Duodenal mucosa (tissue), 2 donors: ENCODE measurements around the gene NFKB1.

Experiments used
- H3K27ac ChIP-seq: one replicate; pipeline ENCODE4 v1.7.0; 2013; ENCODE audit warnings: low read depth, low read length
- H3K27me3 ChIP-seq, 2 donors: one replicate each; pipeline ENCODE4 v1.7.0; 2013; ENCODE audit warnings: low read length in 2 of 2, control low read depth in 1 of 2; ENCODE audit not compliant: insufficient read depth in 2 of 2, control insufficient read depth in 1 of 2
- H3K36me3 ChIP-seq, 2 donors: one replicate each; pipeline ENCODE4 v1.7.0; 2013; ENCODE audit warnings: low read length in 2 of 2, control low read depth in 1 of 2; ENCODE audit not compliant: insufficient read depth in 2 of 2, control insufficient read depth in 1 of 2
- H3K4me1 ChIP-seq, 2 donors: one replicate each; pipeline ENCODE4 v1.7.0; 2013; ENCODE audit warnings: low read length in 2 of 2, control low read depth in 1 of 2; ENCODE audit not compliant: insufficient read depth in 2 of 2, control insufficient read depth in 1 of 2
- H3K4me3 ChIP-seq, 2 donors: one replicate each; pipeline ENCODE4 v1.7.0; 2013; ENCODE audit warnings: low read length in 2 of 2, low read depth in 1 of 2
- H3K9ac ChIP-seq, 2 donors: one replicate each; pipeline ENCODE4 v1.7.0; 2013; ENCODE audit warnings: low read length in 2 of 2, low read depth in 1 of 2
- H3K9me3 ChIP-seq, 2 donors: one replicate each; pipeline ENCODE4 v1.7.0; 2013; ENCODE audit warnings: low read length in 2 of 2, control low read depth in 1 of 2; ENCODE audit not compliant: control insufficient read depth in 1 of 2

The NFKB1 gene

GRCh38 chr4:102586644-102587021 is 85.5 kb downstream of the NFKB1 start:
- Histone ChIP-seq H3K9me3 (peaks cover 0 to 3% of the 10 kb centered on the region in 2 donors), H3K36me3 (peaks cover 10 to 56% of the 10 kb centered on the region in 2 donors), H3K9ac (no peak overlapping the region), H3K4me3 (no peak overlapping the region), H3K27me3 (no peaks in the 10 kb centered on the region), H3K4me1 (no peaks in the 10 kb centered on the region), H3K27ac (no peak overlapping the region)

DNA sequence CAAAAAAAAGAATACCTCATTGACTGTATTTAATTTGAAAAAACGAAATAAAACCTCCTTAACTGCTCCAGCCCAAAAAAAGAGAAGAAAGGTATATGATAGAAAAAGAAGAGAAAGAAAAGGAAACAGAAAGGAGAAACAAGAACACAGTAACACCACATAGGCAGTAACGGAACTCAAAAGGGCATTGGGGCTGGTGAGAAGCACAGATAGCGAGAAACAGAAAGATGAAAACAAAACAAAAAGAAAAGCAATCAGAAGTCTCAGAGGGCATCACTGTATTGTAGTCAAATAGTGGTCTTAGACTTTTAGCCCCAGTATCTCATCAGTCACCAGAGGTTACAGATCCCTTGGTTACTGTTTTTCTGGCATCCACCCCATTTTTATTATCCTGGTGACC is 88.6 kb downstream of the NFKB1 start:
- no peak overlapping the region for H3K9ac ChIP-seq
- H3K36me3 ChIP-seq = peaks cover 10 to 40% of the 10 kb centered on the region in 2 donors
- H3K27ac ChIP-seq = no peak overlapping the region
- peaks cover 0 to 3% of the 10 kb centered on the region in 2 donors for H3K9me3 ChIP-seq
- peaks cover 0 to 6% of the 10 kb centered on the region in 2 donors for H3K4me1 ChIP-seq
- no peak overlapping the region for H3K4me3 ChIP-seq
- H3K27me3 ChIP-seq = no peaks in the 10 kb centered on the region

- no peaks in the 10 kb centered on the region for H3K27me3 ChIP-seq
- peaks cover 0 to 6% of the 10 kb centered on the region in 2 donors for H3K4me1 ChIP-seq
- no peak overlapping the region for H3K4me3 ChIP-seq
- H3K9ac ChIP-seq = no peak overlapping the region
- peaks cover 0 to 3% of the 10 kb centered on the region in 2 donors for H3K9me3 ChIP-seq
- no peak overlapping the region for H3K27ac ChIP-seq
- peaks cover 12 to 49% of the 10 kb centered on the region in 2 donors for H3K36me3 ChIP-seq
These were observed 91.1 kb downstream of the NFKB1 start for GRCh38 chr4:102592256-102592655.

GRCh38 chr4:102593147-102593546 is 92.0 kb downstream of the NFKB1 start:
- Histone ChIP-seq H3K9me3 (peaks cover 0 to 3% of the 10 kb centered on the region in 2 donors), H3K27me3 (no peaks in the 10 kb centered on the region), H3K4me1 (peaks cover 0 to 6% of the 10 kb centered on the region in 2 donors), H3K9ac (no peak overlapping the region), H3K4me3 (no peak overlapping the region), H3K36me3 (peaks cover 21 to 51% of the 10 kb centered on the region in 2 donors), H3K27ac (no peak overlapping the region)

DNA sequence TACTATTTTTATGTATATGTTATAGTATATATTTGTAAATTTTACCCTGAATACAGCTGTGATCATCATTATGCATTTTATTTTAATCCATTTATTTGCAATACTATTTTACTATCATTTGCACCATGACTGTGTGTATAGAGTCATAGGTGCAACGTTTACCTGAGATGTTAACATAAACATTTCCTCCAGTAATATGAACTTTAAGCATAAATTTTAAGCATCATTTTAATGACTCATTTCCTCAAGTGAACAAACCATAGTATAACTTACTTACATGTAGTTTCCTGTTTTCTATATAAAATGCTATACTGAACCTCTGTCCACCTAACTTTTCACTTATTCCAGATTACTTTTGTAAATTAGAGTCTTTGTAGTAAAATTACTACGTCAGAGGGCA is 92.8 kb downstream of the NFKB1 start:
- H3K27me3 ChIP-seq = no peaks in the 10 kb centered on the region
- no peak overlapping the region for H3K27ac ChIP-seq
- H3K4me1 ChIP-seq = peaks cover 0 to 6% of the 10 kb centered on the region in 2 donors
- peaks cover 0 to 3% of the 10 kb centered on the region in 2 donors for H3K9me3 ChIP-seq
- H3K36me3 ChIP-seq = peaks cover 27 to 56% of the 10 kb centered on the region in 2 donors
- H3K4me3 ChIP-seq = no peak overlapping the region
- H3K9ac ChIP-seq = no peak overlapping the region

GRCh38 chr4:102596532-102596931 is 95.4 kb downstream of the NFKB1 start:
- H3K9ac ChIP-seq = no peak overlapping the region
- no peaks in the 10 kb centered on the region for H3K27me3 ChIP-seq
- peaks cover 44 to 70% of the 10 kb centered on the region in 2 donors for H3K36me3 ChIP-seq
- no peaks in the 10 kb centered on the region for H3K9me3 ChIP-seq
- H3K4me3 ChIP-seq = no peak overlapping the region
- no peak overlapping the region for H3K27ac ChIP-seq
- H3K4me1 ChIP-seq = peaks cover 0 to 6% of the 10 kb centered on the region in 2 donors

DNA sequence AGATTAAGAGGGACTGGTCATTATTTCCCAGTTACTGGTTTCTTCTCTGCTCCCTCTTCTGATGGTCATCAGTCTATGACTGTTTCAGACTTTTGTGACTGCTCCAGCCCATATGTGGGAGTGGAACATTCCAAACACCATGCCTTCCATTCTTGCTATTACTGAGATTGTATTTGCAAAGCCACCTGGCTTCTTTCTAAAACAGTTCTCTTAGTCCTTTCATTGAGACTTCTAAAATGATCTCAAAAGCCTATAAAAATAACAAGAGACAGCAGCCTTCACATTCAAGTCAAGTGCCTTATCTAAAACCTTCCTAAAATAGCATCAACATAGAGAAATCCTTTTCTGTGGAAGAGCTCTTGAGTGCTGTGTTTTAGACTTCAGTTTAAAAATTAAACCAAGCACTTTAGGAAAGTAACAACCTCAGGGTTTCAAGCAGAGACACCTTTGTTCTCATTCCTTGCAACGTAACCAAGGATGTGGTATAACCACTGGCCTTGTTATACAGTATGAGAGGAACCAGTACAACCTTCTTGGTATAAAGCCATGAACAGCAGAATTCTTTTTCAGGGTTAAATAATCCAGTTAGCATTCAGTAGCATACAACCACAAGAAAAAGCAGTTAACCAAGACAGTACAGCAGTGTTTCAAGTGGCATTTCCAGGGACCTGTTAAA is 97.1 kb downstream of the NFKB1 start:
- no peak overlapping the region for H3K4me3 ChIP-seq
- no peaks in the 10 kb centered on the region for H3K4me1 ChIP-seq
- H3K9me3 ChIP-seq = no peaks in the 10 kb centered on the region
- no peaks in the 10 kb centered on the region for H3K27me3 ChIP-seq
- peaks cover 43 to 79% of the 10 kb centered on the region in 2 donors for H3K36me3 ChIP-seq
- no peak overlapping the region for H3K9ac ChIP-seq
- H3K27ac ChIP-seq = no peak overlapping the region

DNA sequence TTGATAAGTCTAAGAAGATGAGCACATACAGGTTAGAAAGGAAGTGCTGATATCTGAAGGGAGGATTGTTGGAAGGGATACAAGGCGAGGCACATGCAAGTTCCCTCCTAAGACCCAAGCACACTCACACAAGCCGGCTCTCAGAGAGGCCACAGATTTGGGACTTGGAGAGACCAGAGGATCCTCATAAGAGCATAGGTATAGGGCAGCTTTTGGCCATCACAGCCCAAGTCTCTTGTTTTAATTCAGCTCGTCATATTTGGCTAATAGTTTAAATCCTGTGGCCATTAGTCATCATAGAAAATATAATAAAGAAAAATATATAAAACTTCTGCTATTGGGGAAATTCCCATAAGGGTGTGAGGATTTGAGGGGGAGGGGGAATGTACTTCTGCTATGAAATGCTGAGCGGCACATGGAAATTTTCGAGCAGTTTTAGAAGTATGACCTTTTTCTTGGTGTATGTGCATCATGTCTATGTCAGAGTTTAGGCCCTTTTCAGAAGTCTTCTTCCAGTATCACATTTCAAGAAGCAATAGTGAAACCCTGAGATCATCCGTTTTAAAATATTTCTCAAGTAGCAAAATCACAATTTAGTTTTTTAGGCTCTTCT is 97.7 kb downstream of the NFKB1 start:
- H3K27ac ChIP-seq = no peak overlapping the region
- no peaks in the 10 kb centered on the region for H3K27me3 ChIP-seq
- no peak overlapping the region for H3K9ac ChIP-seq
- H3K9me3 ChIP-seq = no peaks in the 10 kb centered on the region
- H3K4me3 ChIP-seq = no peak overlapping the region
- peaks cover 47 to 79% of the 10 kb centered on the region in 2 donors for H3K36me3 ChIP-seq
- no peaks in the 10 kb centered on the region for H3K4me1 ChIP-seq

GRCh38 chr4:102599455-102599854 is 98.3 kb downstream of the NFKB1 start:
- H3K36me3 ChIP-seq = peaks cover 46 to 76% of the 10 kb centered on the region in 2 donors
- H3K9me3 ChIP-seq = no peaks in the 10 kb centered on the region
- no peaks in the 10 kb centered on the region for H3K27me3 ChIP-seq
- no peak overlapping the region for H3K27ac ChIP-seq
- H3K4me1 ChIP-seq = no peaks in the 10 kb centered on the region
- H3K4me3 ChIP-seq = no peak overlapping the region
- H3K9ac ChIP-seq = no peak overlapping the region

- no peak overlapping the region for H3K4me3 ChIP-seq
- no peaks in the 10 kb centered on the region for H3K27me3 ChIP-seq
- H3K4me1 ChIP-seq = no peaks in the 10 kb centered on the region
- H3K9ac ChIP-seq = no peak overlapping the region
- no peak overlapping the region for H3K27ac ChIP-seq
- H3K36me3 ChIP-seq = peaks cover 48 to 74% of the 10 kb centered on the region in 2 donors
- no peaks in the 10 kb centered on the region for H3K9me3 ChIP-seq
These were observed 98.7 kb downstream of the NFKB1 start for GRCh38 chr4:102599886-102600285.
